ENCODE results near the gene RAP2A. TPM values are rescaled to one million over a fixed set of nuclear protein-coding genes. Genes with fewer than 3 reads are reported as not detected.
A peak's percentile ranks its signal among the peaks of the same experiment; 100 is the strongest.

RAP2A gene
- total RNA-seq, 1 donor from 2014 or later = 19.6 TPM

- Histone ChIP-seq H3K27me3 (no peaks in the 10 kb centered on the region), H3K4me1 (peaks cover 17% of the 10 kb centered on the region), H3K27ac (peak overlapping the region; percentile 57), H3K9me3 (no peaks in the 10 kb centered on the region), H3K36me3 (no peaks in the 10 kb centered on the region), H3K4me3 (no peak overlapping the region)
- TF ChIP-seq POLR2A (IDR thresholded peaks at IDR 0.05) (no peak), POLR2AphosphoS5 (IDR thresholded peaks at IDR 0.05; ENCODE audit: insufficient read depth in 1 of 2, low read depth in 1 of 2) (peak in 1 of 2 donors; percentile 18)
- TF ChIP-seq, protein P1, sequence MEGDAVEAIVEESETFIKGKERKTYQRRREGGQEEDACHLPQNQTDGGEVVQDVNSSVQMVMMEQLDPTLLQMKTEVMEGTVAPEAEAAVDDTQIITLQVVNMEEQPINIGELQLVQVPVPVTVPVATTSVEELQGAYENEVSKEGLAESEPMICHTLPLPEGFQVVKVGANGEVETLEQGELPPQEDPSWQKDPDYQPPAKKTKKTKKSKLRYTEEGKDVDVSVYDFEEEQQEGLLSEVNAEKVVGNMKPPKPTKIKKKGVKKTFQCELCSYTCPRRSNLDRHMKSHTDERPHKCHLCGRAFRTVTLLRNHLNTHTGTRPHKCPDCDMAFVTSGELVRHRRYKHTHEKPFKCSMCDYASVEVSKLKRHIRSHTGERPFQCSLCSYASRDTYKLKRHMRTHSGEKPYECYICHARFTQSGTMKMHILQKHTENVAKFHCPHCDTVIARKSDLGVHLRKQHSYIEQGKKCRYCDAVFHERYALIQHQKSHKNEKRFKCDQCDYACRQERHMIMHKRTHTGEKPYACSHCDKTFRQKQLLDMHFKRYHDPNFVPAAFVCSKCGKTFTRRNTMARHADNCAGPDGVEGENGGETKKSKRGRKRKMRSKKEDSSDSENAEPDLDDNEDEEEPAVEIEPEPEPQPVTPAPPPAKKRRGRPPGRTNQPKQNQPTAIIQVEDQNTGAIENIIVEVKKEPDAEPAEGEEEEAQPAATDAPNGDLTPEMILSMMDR (IDR thresholded peaks at IDR 0.05) = no peak
- intact Hi-C loops (cut with DNase I) = no loop called here
- no peak for DNase-seq (ENCODE audit: extremely low spot score in 2 of 2)
Measured at GRCh38 chr13:97502181-97502580, 68.2 kb downstream of the RAP2A start.

GRCh38 chr13:97502706-97503105 lies 68.7 kb downstream of the RAP2A start:
- H3K9me3 ChIP-seq = no peaks in the 10 kb centered on the region
- peaks cover 17% of the 10 kb centered on the region for H3K4me1 ChIP-seq
- no peak for DNase-seq (ENCODE audit: extremely low spot score in 2 of 2)
- no peaks in the 10 kb centered on the region for H3K36me3 ChIP-seq
- no peaks in the 10 kb centered on the region for H3K27me3 ChIP-seq
- intact Hi-C loops (cut with DNase I) = no loop called here
- TF ChIP-seq POLR2AphosphoS5 (IDR thresholded peaks at IDR 0.05; ENCODE audit: insufficient read depth in 1 of 2, low read depth in 1 of 2) (no peak), POLR2A (IDR thresholded peaks at IDR 0.05) (no peak)
- TF ChIP-seq, protein P1 (IDR thresholded peaks at IDR 0.05) = no peak
- peak overlapping the region; percentile 57 for H3K27ac ChIP-seq
- H3K4me3 ChIP-seq = no peak overlapping the region

DNA sequence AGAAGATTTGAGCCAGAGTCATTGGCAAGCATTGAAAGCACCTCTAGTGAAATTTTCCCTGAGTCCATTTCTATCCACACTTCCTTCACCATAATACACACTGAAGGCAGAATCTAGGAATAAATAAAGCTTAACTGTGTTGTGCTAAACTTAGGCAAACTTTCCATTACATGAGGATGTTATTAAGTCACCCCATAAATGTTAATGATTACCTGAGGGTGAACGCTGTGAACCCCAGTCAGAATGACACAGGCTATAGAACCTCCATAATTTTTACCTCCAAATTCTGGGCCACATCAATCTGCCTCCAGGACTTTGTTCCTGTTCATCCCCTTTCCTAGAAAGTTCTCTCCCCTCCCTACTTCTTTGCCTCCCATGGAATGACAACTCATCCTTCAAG lies 71.0 kb downstream of the RAP2A start:
- H3K9me3 ChIP-seq = peaks cover 2% of the 10 kb centered on the region
- intact Hi-C loops (cut with DNase I) = no loop called here
- H3K4me3 ChIP-seq = no peak overlapping the region
- H3K4me1 ChIP-seq = peaks cover 17% of the 10 kb centered on the region
- H3K36me3 ChIP-seq = no peaks in the 10 kb centered on the region
- no peaks in the 10 kb centered on the region for H3K27me3 ChIP-seq
- TF ChIP-seq POLR2A (IDR thresholded peaks at IDR 0.05) = no peak
- TF ChIP-seq, protein P1 (IDR thresholded peaks at IDR 0.05) = no peak
- no peak for TF ChIP-seq POLR2AphosphoS5 (IDR thresholded peaks at IDR 0.05; ENCODE audit: insufficient read depth in 1 of 2, low read depth in 1 of 2)
- no peak overlapping the region for H3K27ac ChIP-seq
- no peak for DNase-seq (ENCODE audit: extremely low spot score in 2 of 2)

DNA sequence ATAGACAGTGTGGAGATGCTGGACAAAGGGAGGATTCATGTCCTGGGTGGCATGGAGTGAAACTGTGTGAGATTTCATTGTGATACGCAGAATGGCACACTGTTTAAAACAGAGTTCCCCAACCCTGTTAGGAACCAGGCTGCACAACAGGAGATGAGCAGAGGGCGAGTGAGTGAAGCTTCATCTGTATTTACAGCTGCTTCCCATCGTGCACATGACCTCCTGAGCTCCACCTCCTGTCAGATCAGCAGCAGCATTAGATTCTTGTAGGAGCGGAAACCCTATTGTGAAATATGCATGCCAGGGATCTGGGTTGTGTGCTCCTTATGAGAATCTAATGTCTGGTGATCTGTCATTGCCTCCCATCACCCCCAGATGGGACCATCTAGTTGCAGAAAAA lies 72.5 kb downstream of the RAP2A start:
- Histone ChIP-seq H3K9me3 (peaks cover 5% of the 10 kb centered on the region), H3K4me1 (peaks cover 17% of the 10 kb centered on the region), H3K4me3 (no peak overlapping the region), H3K36me3 (no peaks in the 10 kb centered on the region), H3K27ac (no peak overlapping the region), H3K27me3 (no peaks in the 10 kb centered on the region)
- intact Hi-C loops (cut with DNase I) = no loop called here
- TF ChIP-seq, protein P1 (IDR thresholded peaks at IDR 0.05) = no peak
- TF ChIP-seq POLR2A (IDR thresholded peaks at IDR 0.05) (no peak), POLR2AphosphoS5 (IDR thresholded peaks at IDR 0.05; ENCODE audit: insufficient read depth in 1 of 2, low read depth in 1 of 2) (no peak)
- no peak for DNase-seq (ENCODE audit: extremely low spot score in 2 of 2)

DNA sequence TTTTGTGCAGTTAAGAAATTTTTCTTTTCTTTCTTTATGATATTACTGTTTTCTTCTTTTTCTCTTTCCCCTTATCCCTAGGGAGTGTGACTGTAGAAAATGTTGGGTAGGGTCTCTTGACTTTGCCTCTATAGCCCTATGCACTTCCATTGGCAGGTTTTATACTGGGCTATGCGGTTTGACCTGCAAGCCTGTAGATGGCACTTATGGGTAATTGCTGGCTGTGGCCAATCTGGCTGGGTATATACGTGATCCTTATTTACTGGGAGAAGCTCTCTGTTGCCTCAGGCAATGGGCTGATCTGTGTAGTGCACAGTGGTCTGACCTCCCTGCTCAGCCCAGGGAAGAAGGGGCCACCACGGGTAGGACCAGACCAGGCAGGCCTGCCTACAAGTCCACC lies 78.8 kb downstream of the RAP2A start:
- Histone ChIP-seq H3K36me3 (no peaks in the 10 kb centered on the region), H3K27ac (no peak overlapping the region), H3K27me3 (no peaks in the 10 kb centered on the region), H3K4me3 (no peak overlapping the region), H3K9me3 (peaks cover 5% of the 10 kb centered on the region), H3K4me1 (no peaks in the 10 kb centered on the region)
- intact Hi-C loops (cut with DNase I) = no loop called here
- TF ChIP-seq, protein P1 (IDR thresholded peaks at IDR 0.05) = no peak
- no peak for TF ChIP-seq POLR2A (IDR thresholded peaks at IDR 0.05)
- no peak for TF ChIP-seq POLR2AphosphoS5 (IDR thresholded peaks at IDR 0.05; ENCODE audit: insufficient read depth in 1 of 2, low read depth in 1 of 2)
- DNase-seq (ENCODE audit: extremely low spot score in 2 of 2) = no peak
